GM19438 (cell line): ENCODE results near the gene CP.

Experiments
- ATAC-seq: cut with Tn5 transposase; IDR thresholded peaks from one replicate; pipeline ENCODE4 v1.9.1; 2021; ENCODE audit warnings: low read depth; ENCODE audit not compliant: unreplicated experiment

The CP gene

DNA sequence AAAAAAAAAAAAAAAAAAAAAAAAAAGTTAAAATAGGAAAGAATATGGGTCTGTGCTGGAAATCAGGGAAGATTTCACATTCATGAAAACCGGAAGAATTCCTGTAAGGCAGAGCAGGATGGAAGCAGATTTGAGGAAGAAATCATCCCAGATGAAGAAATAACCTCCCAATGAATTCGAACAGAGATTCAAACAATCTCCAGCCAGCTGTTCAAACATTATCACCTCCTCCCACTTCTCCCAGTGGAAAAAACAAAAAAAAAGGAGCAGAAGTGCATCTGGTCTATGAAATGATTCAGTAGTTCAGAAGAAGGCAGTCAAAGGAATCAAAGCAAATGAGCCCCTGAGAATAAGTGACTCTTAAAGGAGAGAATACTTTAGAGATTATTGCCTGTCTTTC lies 33.1 kb downstream of the CP start:
- no peak for ATAC-seq

DNA sequence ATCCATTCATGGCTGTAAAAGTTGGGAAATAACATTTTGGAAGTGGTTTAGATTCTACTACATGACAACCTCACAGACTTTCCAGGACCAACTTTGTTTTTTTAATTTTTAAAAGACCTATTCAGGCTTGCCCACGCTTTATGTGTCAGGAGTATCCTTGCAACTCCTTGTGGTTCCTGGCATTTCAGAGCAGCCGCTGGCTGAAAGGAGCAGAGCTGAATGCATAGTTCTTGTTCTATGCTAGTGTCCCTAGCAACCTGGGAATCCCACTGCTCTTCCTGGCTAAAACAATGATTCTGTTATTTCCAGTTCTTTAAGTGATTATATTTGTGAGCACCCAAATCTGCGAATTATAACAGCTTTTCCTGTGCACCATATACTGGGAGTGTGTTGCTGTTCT lies 34.9 kb downstream of the CP start:
- no peak for ATAC-seq

DNA sequence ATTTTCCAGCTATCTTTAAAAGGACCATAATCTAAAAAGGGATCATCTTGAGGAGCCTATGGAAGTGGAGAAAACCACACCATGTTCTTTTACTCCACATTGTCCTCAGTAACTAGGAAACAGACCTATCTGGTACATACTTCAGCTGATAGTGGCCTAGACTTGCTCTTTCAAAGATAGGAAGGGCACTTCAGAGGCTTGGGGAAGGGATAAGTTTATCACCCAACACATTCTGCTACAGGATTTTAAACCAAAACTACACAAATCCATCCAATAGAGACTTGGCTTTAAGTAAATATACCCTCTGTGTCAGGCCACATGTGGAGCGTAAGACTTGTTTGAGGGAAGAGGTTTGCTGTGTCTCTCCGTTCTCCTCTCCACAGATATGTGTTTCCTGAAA lies 35.4 kb downstream of the CP start:
- ATAC-seq, result no peak

DNA sequence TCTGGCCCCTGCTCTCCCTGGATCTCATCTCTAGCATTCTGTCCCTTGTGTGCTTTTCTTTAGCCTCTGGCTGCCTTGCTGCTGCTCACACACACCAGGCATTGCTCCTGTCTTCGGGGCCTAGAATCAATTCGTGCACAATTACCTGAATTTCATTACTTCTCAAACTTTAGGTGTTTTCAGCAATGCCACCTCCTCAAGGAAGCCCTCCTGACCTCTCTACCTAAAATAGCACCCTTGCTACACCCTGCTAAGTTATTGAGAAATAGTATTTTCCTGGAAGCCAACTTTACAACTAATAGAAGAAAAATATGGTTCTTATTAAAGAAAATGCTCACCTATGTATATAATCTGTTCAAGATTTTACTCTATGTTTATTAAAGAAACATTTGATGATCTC lies 40.4 kb downstream of the CP start:
- ATAC-seq, result no peak

DNA sequence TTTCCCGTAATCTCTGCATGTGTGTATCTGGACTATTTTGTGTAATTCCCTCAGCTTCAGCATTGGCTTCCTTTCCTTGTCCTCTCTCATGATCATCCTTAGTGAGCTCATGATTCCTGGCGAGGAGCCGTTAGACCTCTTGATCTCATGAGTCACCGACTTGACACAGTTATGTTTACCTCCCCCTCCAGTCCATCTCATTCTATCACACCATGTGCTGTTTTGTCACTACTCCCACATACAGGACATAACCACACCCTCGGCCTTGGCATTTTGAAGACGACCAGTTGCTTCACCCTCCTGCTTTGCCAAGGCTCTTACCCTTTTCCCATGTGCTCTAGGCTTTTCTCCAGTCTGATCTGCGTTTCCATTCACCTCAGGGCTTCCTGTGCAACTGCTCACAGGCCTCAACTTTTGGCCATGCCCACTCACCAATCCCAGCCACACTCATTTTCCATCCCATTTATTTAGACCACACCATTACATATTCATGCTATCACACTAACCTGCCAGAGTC lies 41.5 kb downstream of the CP start:
- no peak for ATAC-seq

DNA sequence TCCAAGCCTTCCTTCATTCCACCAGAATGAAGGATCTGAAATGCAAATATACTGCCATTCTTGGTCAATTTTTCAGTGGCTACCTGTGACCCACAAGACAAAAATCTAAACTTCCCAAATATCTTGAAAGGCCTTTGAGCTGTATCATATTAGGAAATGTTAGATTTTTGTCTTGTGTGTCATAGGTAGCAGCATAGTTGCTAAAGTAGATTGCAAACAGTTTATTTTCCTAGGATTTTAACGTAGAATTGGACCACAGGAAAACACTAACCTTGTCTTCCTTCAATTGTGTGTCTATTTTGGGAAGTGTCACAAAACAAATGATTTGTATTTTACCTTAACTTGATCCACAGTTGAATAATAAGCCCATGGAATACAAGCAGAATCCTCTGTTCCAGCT lies 42.4 kb downstream of the CP start:
- ATAC-seq, result no peak

DNA sequence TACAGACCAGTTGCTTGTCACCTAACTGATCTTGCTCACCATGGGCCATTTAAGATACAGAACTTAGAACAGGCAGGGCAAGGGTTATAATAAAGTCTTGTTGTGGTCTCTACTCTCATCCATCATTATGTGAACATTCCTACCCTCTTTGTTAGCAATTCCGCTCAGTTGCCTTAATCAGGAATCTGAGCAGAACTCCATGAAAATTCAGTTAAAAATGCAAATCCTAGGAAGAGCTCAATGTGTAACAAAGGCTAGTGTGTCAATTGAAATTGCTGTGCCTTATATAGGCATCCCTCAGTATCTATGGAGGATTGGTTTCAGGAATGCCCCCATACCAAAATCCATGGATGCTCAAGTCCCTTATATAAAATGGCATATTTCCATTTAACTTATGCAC lies 44.5 kb downstream of the CP start:
- no peak for ATAC-seq

DNA sequence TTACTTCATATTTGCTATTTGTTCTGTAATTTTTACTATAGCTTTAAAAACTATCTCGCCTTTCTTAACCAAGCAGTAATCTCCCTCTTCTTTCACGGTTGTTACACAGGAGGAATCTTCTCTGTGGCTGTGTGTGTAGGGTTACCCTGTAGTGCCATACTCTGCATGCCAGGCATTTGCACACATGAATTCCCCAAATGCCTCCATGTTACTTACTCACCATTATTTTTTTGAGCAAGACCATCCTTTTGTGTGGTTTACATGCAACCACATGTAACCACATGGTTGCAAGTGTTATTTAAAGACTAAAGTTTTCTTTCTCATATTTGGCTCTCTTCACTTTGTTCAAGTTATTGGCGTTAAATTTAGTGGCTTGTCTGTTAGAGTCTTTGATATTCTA lies 46.7 kb downstream of the CP start:
- peak; percentile 86 for ATAC-seq

DNA sequence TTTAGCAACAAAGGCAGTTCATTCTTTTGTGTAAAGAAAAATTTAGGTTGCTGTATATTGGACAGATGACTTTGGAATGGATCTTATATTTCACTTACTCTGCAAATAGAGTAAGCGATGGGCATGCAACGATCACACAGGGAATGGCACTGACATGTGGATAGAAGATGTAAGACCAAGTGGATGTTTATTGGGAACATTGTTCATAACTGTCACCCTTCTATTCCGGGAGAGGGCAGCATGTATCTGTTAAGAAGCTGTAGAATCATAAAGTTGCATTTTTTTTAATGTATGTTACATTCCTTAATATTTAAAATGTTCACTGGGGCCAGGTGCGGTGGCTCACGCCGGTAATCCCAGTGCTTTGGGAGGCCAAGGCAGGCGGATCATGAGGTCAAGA lies 51.0 kb downstream of the CP start:
- no peak for ATAC-seq

DNA sequence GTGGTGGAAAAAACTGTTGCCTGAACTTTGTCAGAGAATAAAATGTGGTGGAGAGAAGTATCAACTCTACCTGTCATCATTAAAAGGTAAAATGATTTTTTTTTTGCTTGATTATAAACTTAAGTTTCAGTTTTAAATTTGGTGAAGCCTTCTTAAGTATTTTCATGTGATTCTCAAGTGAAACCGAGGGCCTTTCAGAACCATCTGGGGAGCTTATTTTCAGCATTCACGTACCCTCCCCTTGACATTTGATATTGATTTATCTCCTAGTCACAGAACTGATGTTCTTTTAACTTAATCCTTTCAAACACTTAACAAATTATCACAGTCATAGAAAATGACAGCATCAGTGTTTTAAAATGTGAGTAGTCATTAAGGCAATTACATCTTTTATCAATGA lies 53.7 kb downstream of the CP start:
- no peak for ATAC-seq

DNA sequence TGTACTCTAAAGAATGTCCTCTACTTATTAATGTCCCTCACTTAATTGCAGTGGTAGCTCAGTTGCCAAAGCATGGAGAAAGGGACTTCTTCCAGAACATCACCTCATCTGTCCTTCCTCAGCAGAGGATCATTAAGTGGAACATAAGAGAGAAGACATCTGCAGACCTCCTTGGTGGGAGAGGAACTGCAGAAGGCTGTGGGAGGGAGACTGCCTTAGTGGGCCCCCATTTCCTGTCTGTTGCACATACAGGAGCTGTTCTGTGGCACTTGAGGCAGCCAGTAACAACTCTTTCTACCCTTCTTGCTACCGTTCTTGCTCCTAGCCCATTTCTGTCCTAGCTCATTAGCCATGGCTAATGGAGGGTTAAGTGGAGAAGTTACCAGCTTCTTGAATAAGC lies 58.6 kb downstream of the CP start:
- no peak for ATAC-seq

DNA sequence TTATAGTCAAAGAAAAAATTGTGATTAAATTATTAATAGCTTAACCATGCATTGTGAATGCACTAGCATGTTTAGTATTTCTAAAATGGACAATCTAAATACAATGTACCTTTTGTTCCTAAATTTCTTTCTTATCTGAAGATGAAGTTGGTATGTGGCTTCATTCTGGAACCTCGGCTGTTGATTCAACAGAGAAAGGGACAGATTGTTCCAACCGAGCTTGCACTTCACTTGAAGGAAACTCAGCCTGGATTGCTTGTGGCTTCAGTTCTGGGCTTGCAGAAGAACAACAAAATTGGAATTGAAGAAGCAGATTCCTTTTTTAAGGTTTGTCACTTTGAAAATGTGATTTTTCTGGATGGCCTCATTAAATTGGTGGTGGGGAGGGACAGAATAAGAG lies 59.6 kb downstream of the CP start:
- no peak for ATAC-seq

DNA sequence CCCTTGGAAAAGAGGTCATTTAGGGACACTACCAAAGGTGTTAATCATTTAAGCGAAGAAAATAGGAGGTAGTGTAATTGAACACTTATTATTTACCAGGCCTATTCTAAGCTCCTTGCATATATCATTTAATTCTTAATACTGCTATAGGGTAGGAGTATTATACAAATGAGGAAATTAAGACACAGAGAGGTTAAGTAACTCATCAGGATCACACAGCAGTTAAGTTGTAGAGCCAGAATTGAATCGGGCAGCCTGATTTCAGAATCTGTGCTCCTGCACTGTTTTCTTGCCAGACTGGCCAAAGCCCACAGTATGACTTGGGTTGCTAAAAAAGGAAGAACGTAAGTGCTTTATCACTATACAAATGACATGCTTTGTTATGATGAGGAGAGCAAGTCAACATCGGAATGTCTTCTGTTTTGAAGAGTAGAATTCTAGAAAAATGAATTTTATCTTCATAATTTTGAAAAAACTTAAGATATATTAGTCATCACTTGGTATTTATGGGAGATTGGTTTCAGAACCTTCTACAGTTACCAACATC lies 60.8 kb downstream of the CP start:
- ATAC-seq, result no peak

DNA sequence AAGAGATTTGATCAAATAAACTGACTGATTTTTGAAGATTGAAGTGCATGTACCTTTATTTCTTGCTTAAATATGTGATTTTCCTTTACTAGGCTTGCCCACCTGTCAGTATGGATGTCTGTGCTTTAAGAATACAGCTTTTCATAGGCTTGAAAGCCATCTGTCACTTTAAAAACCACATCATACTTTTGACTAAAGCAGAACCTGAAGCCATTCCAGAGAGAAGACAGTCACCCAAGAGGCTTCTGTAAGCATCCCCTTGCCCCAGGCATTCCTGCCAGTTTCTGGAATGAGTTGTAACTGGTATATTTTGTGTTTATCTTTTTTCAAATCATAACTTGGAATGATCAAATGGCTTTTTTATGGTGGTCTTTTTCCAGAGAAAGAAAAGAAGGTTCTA lies 68.2 kb downstream of the CP start:
- no peak for ATAC-seq

DNA sequence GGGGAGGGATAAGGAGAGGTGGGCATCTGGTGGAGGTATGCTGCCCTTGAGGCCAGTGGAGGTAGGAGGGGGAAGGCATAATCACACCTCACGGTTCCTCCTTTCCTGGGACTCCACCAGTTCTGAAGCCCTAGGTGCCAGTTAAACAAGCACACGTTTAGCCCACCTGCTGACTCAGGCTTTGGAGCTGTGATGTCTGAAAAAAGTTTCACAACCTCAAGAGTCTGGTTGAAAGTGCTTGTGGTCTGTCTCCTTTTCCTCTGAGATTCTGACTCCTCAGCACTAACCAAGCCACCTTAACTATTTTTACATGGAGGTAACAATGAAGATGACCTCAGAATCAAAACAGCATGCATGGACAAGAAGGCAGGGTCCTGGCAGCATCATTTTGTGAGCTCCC lies 69.2 kb downstream of the CP start:
- ATAC-seq, result peak; percentile 92

DNA sequence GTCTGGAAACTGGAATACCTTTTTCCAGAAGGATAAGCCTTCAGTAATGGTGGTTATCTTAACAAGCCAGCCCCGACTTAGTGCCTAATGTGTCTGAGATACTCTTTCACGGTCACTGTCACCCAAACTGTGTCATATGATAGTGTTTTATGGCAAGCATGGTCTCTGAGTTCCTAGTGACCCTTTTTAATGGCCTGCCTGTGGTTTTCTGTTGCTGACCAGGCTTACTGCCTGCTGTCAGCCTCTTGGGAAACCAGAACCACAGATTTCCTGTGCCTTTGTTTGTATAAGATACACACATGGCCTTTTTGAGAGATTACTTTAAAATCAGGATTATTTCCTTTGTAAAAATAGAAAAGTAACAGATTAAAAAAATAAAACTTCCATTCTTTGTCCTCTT lies 69.8 kb downstream of the CP start:
- no peak for ATAC-seq

DNA sequence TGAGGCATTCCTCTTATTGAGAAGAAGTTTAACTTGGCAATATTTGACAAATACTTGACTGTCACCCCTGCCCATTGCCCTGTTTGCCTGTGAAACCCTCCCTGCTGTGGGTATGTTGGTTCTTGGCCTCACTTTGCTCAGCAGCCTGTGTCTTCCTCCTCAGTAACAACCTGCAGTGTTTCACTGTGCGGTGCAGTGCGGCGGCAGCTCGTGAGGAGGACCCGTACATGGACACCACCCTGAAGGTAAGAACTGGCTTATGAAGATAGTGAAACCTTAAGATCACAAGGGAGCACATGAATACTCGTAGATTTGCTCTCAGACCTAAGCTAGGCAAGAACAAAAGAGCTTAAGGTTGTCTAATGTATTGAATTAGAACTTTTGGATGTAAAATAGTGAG lies 71.2 kb downstream of the CP start:
- no peak for ATAC-seq

DNA sequence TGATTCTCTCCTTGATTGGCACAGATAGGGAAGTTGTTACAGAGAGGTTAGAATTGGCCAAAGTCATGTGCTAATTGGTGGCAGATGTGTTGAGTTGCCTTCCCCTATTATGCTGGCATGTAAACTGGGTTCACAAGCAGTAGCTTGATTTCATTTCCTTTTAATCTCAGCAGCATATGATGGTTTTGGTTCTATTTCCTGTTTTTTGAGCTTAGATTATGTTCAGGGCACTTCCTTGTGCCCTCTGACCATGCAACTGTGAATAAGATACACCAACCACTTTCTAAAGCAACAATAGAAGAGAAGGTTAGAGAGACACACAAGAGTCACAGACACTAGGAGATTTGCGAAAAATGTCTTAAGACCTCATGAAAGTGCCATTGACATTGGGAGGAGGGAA lies 75.7 kb downstream of the CP start:
- peak; percentile 69 for ATAC-seq

DNA sequence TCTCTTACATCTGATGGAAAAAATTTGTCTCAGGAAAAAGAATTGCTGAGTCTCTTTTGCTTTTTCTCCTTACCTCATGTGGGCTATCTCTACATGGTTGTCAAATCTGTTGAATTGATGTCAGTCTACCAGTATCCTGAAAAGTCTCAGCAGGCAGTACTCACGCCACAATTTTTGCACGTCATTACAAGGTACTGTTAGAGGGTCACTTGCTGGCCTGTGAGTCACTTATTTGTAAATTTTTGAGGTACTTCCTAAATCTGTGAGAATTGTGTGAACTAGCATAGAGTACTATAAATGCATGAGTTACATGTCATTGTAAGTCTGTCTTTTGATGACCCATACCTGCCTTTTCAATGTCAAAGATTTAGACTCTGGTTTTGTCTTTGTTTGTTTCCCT lies 76.3 kb downstream of the CP start:
- no peak for ATAC-seq

DNA sequence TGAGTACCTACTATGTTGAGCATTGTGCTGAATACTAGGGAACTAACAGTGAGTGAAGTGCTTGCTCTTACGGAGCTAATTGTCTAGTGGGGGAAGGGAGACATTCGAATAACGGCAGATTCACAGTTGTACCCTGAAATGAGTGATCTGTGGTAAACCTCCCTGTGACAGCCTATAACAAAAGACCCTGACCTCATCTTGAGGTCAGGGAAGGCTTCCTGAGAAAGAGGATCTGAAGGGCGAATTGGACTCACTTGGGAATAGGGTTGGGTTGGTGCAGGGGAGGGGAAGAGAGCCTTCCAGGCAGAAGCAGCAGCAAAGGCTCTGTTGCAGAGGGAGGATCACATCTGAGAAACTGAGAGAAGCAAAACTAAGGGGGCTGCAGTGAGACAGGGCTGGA lies 78.9 kb downstream of the CP start:
- no peak for ATAC-seq

DNA sequence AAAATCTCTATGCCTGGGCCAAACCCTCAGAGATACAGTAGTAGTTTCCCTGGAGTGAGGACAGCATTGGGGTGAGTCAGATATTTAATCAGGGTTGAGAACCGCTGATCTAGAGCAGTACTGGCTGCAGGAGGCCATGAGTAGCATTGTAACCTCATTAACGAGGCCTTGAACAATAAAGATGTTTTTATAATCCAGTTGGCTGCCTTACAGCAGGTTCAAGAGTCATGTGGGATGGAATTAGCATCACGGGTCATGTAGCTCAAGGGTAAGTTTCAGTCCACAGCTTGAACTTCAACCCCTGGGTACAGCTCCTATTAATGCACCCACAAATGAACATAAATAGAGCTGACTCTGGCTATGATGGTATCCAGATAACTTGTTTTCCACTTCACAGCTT lies 87.1 kb downstream of the CP start:
- no peak for ATAC-seq

DNA sequence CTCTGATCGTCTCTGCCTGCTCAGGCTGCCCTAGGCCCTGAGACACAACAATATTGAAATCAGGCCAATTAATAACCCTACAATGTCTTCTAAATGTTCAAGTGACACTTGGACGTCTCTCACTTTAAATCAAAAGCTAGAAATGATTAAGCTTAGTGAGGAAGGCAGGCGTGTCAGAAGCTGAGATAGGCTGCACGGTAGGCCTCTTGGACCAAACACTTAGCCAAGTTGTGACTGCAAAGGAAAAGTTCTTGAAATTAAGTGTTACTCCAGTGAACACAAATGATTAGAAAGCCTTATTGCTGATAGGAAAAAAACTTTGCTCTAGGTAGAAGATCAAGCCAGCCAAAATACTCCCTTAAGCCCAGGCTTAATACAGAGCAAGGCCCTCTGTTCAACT lies 90.0 kb downstream of the CP start:
- no peak for ATAC-seq
